Measurements from ENCODE around the gene ARID2.

Gene ARID2

GRCh38 chr12:45785315-45785714 lies 55.8 kb downstream of the ARID2 start:
- Histone ChIP-seq H3K27me3 (ENCODE audit: control insufficient read depth, insufficient read depth, low read length) (no peaks in the 10 kb centered on the region), H3K79me2 (peaks cover 9% of the 10 kb centered on the region), H3K9ac (no peak overlapping the region), H2AFZ (no peak overlapping the region), H3K9me3 (ENCODE audit: control insufficient read depth, low read length) (no peaks in the 10 kb centered on the region), H3K36me3 (ENCODE audit: control insufficient read depth, insufficient read depth, low read length) (no peaks in the 10 kb centered on the region), H3K4me3 (ENCODE audit: low read depth, low read length) (no peak overlapping the region), H3K4me2 (ENCODE audit: low read length) (no peak overlapping the region), H3K4me1 (no peaks in the 10 kb centered on the region), H3K27ac (no peak overlapping the region)
- TF ChIP-seq CTCF (IDR thresholded peaks at IDR 0.05) = no peak

- Histone ChIP-seq H3K27me3 (ENCODE audit: control insufficient read depth, insufficient read depth, low read length) (no peaks in the 10 kb centered on the region), H3K79me2 (peaks cover 12% of the 10 kb centered on the region), H3K4me1 (no peaks in the 10 kb centered on the region), H3K27ac (no peak overlapping the region), H3K36me3 (ENCODE audit: control insufficient read depth, insufficient read depth, low read length) (no peaks in the 10 kb centered on the region), H3K4me3 (ENCODE audit: low read depth, low read length) (no peak overlapping the region), H3K9me3 (ENCODE audit: control insufficient read depth, low read length) (no peaks in the 10 kb centered on the region), H3K4me2 (ENCODE audit: low read length) (no peak overlapping the region), H2AFZ (no peak overlapping the region), H3K9ac (no peak overlapping the region)
- no peak for TF ChIP-seq CTCF (IDR thresholded peaks at IDR 0.05)
Measured at GRCh38 chr12:45789025-45789424, 59.5 kb downstream of the ARID2 start.

- no peak overlapping the region for H3K4me3 ChIP-seq (ENCODE audit: low read depth, low read length)
- no peaks in the 10 kb centered on the region for H3K36me3 ChIP-seq (ENCODE audit: control insufficient read depth, insufficient read depth, low read length)
- no peak overlapping the region for H3K4me2 ChIP-seq (ENCODE audit: low read length)
- no peak overlapping the region for H3K9ac ChIP-seq
- H3K9me3 ChIP-seq (ENCODE audit: control insufficient read depth, low read length) = no peaks in the 10 kb centered on the region
- peaks cover 14% of the 10 kb centered on the region for H3K79me2 ChIP-seq
- no peak overlapping the region for H2AFZ ChIP-seq
- TF ChIP-seq CTCF (IDR thresholded peaks at IDR 0.05) = no peak
- no peak overlapping the region for H3K27ac ChIP-seq
- H3K4me1 ChIP-seq = no peaks in the 10 kb centered on the region
- H3K27me3 ChIP-seq (ENCODE audit: control insufficient read depth, insufficient read depth, low read length) = no peaks in the 10 kb centered on the region
Measured at GRCh38 chr12:45794422-45794821, 64.9 kb downstream of the ARID2 start.

- Histone ChIP-seq H3K27ac (no peak overlapping the region), H3K36me3 (ENCODE audit: control insufficient read depth, insufficient read depth, low read length) (no peaks in the 10 kb centered on the region), H3K79me2 (peaks cover 16% of the 10 kb centered on the region), H3K4me1 (no peaks in the 10 kb centered on the region), H3K27me3 (ENCODE audit: control insufficient read depth, insufficient read depth, low read length) (no peaks in the 10 kb centered on the region), H2AFZ (no peak overlapping the region), H3K9me3 (ENCODE audit: control insufficient read depth, low read length) (no peaks in the 10 kb centered on the region), H3K4me3 (ENCODE audit: low read depth, low read length) (no peak overlapping the region), H3K9ac (no peak overlapping the region), H3K4me2 (ENCODE audit: low read length) (no peak overlapping the region)
- TF ChIP-seq CTCF (IDR thresholded peaks at IDR 0.05) = no peak
Measured at GRCh38 chr12:45801625-45802024, 72.1 kb downstream of the ARID2 start.

GRCh38 chr12:45803111-45803510 lies 73.6 kb downstream of the ARID2 start:
- Histone ChIP-seq H3K9me3 (ENCODE audit: control insufficient read depth, low read length) (no peaks in the 10 kb centered on the region), H3K4me2 (ENCODE audit: low read length) (no peak overlapping the region), H2AFZ (no peak overlapping the region), H3K9ac (no peak overlapping the region), H3K79me2 (peaks cover 15% of the 10 kb centered on the region), H3K4me3 (ENCODE audit: low read depth, low read length) (no peak overlapping the region), H3K36me3 (ENCODE audit: control insufficient read depth, insufficient read depth, low read length) (no peaks in the 10 kb centered on the region), H3K27ac (no peak overlapping the region), H3K4me1 (peaks cover 3% of the 10 kb centered on the region), H3K27me3 (ENCODE audit: control insufficient read depth, insufficient read depth, low read length) (no peaks in the 10 kb centered on the region)
- TF ChIP-seq CTCF (IDR thresholded peaks at IDR 0.05) = no peak

Data from parathyroid adenoma (tissue), 2 donors.